GM18507 (cell line): ENCODE data around the gene RIT2.
"Not testable (repeated sequence)": the region's sequence is repeated elsewhere in the genome, so short reads cannot be mapped to it uniquely, and the experiment has no call there.

Experiments used
- DNase-seq: peaks from one replicate; pipeline ENCODE4 v3.0.0; 2011; ENCODE audit warnings: low read depth; ENCODE audit not compliant: insufficient read length; ENCODE audit errors: extremely low spot score
- FAIRE-seq: peaks from 2 replicates; lab custom pipeline; 2011; peaks lifted over from hg19 to GRCh38; lab: Jason Lieb, UNC

The RIT2 gene

GRCh38 chr18:42795213-42795789 lies 320.2 kb downstream of the RIT2 start:
- not testable (repeated sequence) for FAIRE-seq

GRCh38 chr18:42792731-42793130 lies 322.8 kb downstream of the RIT2 start:
- DNase-seq: no peak
- FAIRE-seq: no peak

More at GRCh38 chr18:42795213-42795789, 320.2 kb downstream of the RIT2 start:
- not testable (repeated sequence) for DNase-seq

- FAIRE-seq: no peak
These were observed 330.9 kb downstream of the RIT2 start for GRCh38 chr18:42784632-42785031.

GRCh38 chr18:42782929-42783328 lies 332.6 kb downstream of the RIT2 start:
- DNase-seq (no peak), FAIRE-seq (no peak)

More at GRCh38 chr18:42784632-42785031, 330.9 kb downstream of the RIT2 start:
- no peak for DNase-seq

GRCh38 chr18:42781298-42781815 lies 334.1 kb downstream of the RIT2 start:
- no peak for DNase-seq
- FAIRE-seq: no peak

GRCh38 chr18:42780171-42780570 lies 335.3 kb downstream of the RIT2 start:
- DNase-seq (no peak), FAIRE-seq (no peak)

GRCh38 chr18:42778445-42779042 lies 336.9 kb downstream of the RIT2 start:
- DNase-seq (no peak), FAIRE-seq (no peak)

GRCh38 chr18:42778024-42778423 lies 337.5 kb downstream of the RIT2 start:
- DNase-seq (no peak), FAIRE-seq (no peak)

GRCh38 chr18:42773870-42774269 lies 341.6 kb downstream of the RIT2 start:
- FAIRE-seq: no peak
- DNase-seq: no peak

GRCh38 chr18:42771936-42772335 lies 343.5 kb downstream of the RIT2 start:
- DNase-seq: no peak
- FAIRE-seq: no peak

- FAIRE-seq (no peak), DNase-seq (no peak)
These were observed 350.2 kb downstream of the RIT2 start for GRCh38 chr18:42765302-42765701.

GRCh38 chr18:42760290-42760689 lies 355.2 kb downstream of the RIT2 start:
- FAIRE-seq (no peak), DNase-seq (no peak)

GRCh38 chr18:42758852-42759251 lies 356.6 kb downstream of the RIT2 start:
- no peak for DNase-seq
- FAIRE-seq: no peak

GRCh38 chr18:42756214-42756613 lies 359.3 kb downstream of the RIT2 start:
- FAIRE-seq (no peak), DNase-seq (no peak)

GRCh38 chr18:42752916-42753315 lies 362.6 kb downstream of the RIT2 start:
- no peak for FAIRE-seq
- no peak for DNase-seq

GRCh38 chr18:42746794-42747193 lies 368.7 kb downstream of the RIT2 start:
- FAIRE-seq: no peak
- DNase-seq: no peak

GRCh38 chr18:42745931-42746330 lies 369.6 kb downstream of the RIT2 start:
- DNase-seq (no peak), FAIRE-seq (no peak)

GRCh38 chr18:42745171-42745570 lies 370.3 kb downstream of the RIT2 start:
- DNase-seq (no peak), FAIRE-seq (no peak)

- DNase-seq: no peak
- FAIRE-seq: no peak
These were observed 371.9 kb downstream of the RIT2 start for GRCh38 chr18:42743373-42744138.

- DNase-seq (no peak), FAIRE-seq (no peak)
These were observed 372.5 kb downstream of the RIT2 start for GRCh38 chr18:42742969-42743368.

GRCh38 chr18:42742474-42742873 lies 373.0 kb downstream of the RIT2 start:
- DNase-seq (no peak), FAIRE-seq (no peak)
